Inflammatory macrophage treated with lipopolysaccharide for 1 hour (primary cell): ENCODE data around the gene USP17L25.
"Not testable (repeated sequence)": the region's sequence is repeated elsewhere in the genome, so short reads cannot be mapped to it uniquely, and the experiment has no call there.

Source experiments
- DNase-seq, 2 donors: peaks; one replicate each; pipeline ENCODE4 v3.0.0-alpha.2; 2020 to 2022

Gene USP17L25, protein sequence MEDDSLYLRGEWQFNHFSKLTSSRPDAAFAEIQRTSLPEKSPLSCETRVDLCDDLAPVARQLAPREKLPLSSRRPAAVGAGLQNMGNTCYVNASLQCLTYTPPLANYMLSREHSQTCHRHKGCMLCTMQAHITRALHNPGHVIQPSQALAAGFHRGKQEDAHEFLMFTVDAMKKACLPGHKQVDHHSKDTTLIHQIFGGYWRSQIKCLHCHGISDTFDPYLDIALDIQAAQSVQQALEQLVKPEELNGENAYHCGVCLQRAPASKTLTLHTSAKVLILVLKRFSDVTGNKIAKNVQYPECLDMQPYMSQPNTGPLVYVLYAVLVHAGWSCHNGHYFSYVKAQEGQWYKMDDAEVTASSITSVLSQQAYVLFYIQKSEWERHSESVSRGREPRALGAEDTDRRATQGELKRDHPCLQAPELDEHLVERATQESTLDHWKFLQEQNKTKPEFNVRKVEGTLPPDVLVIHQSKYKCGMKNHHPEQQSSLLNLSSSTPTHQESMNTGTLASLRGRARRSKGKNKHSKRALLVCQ

DNA sequence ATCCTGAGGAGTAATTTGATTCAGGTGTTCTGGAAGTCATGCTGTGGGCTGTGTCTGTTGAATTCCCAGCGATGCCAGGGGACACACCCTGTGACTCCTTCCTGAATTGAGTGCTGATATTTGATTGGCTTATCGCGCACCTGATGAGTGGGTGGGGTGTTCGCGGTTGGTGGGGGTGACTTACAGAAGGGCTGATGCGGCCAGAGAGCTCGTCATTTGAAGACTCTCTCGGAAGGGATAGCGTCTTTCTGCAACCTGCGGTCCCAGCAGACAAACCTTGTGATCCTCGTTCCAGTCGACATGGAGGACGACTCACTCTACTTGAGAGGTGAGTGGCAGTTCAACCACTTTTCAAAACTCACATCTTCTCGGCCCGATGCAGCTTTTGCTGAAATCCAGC lies at the start of gene USP17L25:
TSS of gene USP17L25 (plus strand) at position 301 of the 400 bp plus-strand sequence. CDS start at position 301, 0 bp downstream.
- not testable (repeated sequence) for DNase-seq

DNA sequence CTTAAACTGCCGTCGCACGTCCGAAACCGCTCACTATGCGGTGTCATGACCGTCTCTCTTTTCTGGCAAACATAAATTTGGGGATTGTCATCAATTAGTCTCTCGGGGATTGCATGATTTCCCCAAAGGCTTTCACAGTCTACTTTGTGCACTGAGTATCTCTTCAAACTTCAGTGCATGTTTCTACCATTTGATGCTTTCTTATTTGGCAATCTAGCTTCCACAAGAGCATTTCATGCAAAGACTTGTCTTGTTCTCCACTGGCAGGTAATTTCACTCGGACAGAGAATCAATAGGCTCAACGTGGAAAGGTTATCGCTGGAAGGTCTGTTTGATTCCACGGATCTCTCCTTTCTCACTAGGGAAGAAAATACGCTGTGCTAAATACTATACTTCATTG lies 5.5 kb upstream of the USP17L25 start:
- DNase-seq = not testable (repeated sequence)

DNA sequence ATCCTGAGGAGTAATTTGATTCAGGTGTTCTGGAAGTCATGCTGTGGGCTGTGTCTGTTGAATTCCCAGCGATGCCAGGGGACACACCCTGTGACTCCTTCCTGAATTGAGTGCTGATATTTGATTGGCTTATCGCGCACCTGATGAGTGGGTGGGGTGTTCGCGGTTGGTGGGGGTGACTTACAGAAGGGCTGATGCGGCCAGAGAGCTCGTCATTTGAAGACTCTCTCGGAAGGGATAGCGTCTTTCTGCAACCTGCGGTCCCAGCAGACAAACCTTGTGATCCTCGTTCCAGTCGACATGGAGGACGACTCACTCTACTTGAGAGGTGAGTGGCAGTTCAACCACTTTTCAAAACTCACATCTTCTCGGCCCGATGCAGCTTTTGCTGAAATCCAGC lies 4.8 kb upstream of the USP17L25 start, which contains the start of gene USP17L24:
TSS of gene USP17L24 (plus strand) at position 301 of the 400 bp plus-strand sequence. CDS start at position 301, 0 bp downstream.
- not testable (repeated sequence) for DNase-seq

DNA sequence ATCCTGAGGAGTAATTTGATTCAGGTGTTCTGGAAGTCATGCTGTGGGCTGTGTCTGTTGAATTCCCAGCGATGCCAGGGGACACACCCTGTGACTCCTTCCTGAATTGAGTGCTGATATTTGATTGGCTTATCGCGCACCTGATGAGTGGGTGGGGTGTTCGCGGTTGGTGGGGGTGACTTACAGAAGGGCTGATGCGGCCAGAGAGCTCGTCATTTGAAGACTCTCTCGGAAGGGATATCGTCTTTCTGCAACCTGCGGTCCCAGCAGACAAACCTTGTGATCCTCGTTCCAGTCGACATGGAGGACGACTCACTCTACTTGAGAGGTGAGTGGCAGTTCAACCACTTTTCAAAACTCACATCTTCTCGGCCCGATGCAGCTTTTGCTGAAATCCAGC lies 4.6 kb downstream of the USP17L25 start, which contains the start of gene USP17L26:
TSS of gene USP17L26 (plus strand) at position 301 of the 400 bp plus-strand sequence. CDS start at position 301, 0 bp downstream.
- DNase-seq = not testable (repeated sequence)

DNA sequence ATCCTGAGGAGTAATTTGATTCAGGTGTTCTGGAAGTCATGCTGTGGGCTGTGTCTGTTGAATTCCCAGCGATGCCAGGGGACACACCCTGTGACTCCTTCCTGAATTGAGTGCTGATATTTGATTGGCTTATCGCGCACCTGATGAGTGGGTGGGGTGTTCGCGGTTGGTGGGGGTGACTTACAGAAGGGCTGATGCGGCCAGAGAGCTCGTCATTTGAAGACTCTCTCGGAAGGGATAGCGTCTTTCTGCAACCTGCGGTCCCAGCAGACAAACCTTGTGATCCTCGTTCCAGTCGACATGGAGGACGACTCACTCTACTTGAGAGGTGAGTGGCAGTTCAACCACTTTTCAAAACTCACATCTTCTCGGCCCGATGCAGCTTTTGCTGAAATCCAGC lies 9.4 kb downstream of the USP17L25 start, which contains the start of gene USP17L5:
TSS of gene USP17L5 (plus strand) at position 301 of the 400 bp plus-strand sequence. CDS start at position 301, 0 bp downstream.
- DNase-seq = not testable (repeated sequence)

DNA sequence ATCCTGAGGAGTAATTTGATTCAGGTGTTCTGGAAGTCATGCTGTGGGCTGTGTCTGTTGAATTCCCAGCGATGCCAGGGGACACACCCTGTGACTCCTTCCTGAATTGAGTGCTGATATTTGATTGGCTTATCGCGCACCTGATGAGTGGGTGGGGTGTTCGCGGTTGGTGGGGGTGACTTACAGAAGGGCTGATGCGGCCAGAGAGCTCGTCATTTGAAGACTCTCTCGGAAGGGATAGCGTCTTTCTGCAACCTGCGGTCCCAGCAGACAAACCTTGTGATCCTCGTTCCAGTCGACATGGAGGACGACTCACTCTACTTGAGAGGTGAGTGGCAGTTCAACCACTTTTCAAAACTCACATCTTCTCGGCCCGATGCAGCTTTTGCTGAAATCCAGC lies 14.1 kb downstream of the USP17L25 start, which contains the start of gene USP17L27:
TSS of gene USP17L27 (plus strand) at position 301 of the 400 bp plus-strand sequence. CDS start at position 301, 0 bp downstream.
- DNase-seq = not testable (repeated sequence)

DNA sequence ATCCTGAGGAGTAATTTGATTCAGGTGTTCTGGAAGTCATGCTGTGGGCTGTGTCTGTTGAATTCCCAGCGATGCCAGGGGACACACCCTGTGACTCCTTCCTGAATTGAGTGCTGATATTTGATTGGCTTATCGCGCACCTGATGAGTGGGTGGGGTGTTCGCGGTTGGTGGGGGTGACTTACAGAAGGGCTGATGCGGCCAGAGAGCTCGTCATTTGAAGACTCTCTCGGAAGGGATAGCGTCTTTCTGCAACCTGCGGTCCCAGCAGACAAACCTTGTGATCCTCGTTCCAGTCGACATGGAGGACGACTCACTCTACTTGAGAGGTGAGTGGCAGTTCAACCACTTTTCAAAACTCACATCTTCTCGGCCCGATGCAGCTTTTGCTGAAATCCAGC lies 18.9 kb downstream of the USP17L25 start, which contains the start of gene USP17L28:
TSS of gene USP17L28 (plus strand) at position 301 of the 400 bp plus-strand sequence. CDS start at position 301, 0 bp downstream.
- DNase-seq = not testable (repeated sequence)

DNA sequence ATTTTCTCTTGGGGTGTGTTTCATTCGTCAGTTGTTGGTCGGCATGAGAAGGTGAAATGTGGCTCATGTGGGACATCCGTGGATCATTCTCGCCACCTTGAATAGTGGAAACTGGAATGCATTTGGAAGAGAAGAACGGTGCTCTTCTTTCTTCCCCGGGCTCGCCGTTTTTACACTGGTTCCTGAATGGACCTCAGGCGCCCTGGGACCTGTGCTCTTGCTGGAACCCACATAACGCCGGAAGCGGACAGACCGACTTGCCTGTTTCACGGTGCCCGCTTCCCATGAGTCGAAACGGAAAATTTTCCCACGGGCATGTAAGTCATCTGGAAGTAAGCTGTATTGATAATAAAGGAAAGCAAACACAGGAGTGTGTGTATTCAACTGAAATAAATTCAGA lies 21.2 kb downstream of the USP17L25 start:
- DNase-seq = not testable (repeated sequence)

DNA sequence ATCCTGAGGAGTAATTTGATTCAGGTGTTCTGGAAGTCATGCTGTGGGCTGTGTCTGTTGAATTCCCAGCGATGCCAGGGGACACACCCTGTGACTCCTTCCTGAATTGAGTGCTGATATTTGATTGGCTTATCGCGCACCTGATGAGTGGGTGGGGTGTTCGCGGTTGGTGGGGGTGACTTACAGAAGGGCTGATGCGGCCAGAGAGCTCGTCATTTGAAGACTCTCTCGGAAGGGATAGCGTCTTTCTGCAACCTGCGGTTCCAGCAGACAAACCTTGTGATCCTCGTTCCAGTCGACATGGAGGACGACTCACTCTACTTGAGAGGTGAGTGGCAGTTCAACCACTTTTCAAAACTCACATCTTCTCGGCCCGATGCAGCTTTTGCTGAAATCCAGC lies 23.6 kb downstream of the USP17L25 start, which contains the start of gene USP17L29:
TSS of gene USP17L29 (plus strand) at position 301 of the 400 bp plus-strand sequence. CDS start at position 301, 0 bp downstream.
- DNase-seq = not testable (repeated sequence)

DNA sequence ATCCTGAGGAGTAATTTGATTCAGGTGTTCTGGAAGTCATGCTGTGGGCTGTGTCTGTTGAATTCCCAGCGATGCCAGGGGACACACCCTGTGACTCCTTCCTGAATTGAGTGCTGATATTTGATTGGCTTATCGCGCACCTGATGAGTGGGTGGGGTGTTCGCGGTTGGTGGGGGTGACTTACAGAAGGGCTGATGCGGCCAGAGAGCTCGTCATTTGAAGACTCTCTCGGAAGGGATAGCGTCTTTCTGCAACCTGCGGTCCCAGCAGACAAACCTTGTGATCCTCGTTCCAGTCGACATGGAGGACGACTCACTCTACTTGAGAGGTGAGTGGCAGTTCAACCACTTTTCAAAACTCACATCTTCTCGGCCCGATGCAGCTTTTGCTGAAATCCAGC lies 33.1 kb downstream of the USP17L25 start, which contains the start of gene USP17L30:
TSS of gene USP17L30 (plus strand) at position 301 of the 400 bp plus-strand sequence. CDS start at position 301, 0 bp downstream.
- not testable (repeated sequence) for DNase-seq

DNA sequence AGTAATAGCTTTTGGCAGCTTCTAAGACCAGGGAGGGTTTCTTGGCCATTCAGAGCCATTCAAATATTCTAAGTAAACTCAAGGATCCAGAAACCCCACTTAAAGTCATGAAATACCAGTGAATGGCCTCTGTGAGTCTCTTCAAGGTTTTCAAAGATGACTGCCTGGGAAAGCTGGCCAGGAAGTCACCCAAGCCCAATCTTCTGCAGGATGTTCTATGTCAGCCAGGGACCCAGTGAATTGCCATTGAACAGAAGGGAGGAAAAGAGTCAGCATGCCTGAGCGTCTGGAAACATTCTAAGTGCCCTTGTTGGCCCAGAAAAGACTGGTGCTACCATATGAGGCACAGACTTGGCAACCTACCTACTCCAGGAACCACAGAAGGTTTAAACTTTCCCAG lies 50.2 kb downstream of the USP17L25 start:
- DNase-seq = not testable (repeated sequence)
